ENCODE data around the gene SIVA1. TPM values are rescaled to one million over a fixed set of nuclear protein-coding genes. Genes with fewer than 3 reads are reported as not detected.
A peak's percentile ranks its signal among the peaks of the same experiment; 100 is the strongest.

Gene SIVA1, protein sequence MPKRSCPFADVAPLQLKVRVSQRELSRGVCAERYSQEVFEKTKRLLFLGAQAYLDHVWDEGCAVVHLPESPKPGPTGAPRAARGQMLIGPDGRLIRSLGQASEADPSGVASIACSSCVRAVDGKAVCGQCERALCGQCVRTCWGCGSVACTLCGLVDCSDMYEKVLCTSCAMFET
- 117 and 123 TPM in 2 replicates for total RNA-seq

DNA sequence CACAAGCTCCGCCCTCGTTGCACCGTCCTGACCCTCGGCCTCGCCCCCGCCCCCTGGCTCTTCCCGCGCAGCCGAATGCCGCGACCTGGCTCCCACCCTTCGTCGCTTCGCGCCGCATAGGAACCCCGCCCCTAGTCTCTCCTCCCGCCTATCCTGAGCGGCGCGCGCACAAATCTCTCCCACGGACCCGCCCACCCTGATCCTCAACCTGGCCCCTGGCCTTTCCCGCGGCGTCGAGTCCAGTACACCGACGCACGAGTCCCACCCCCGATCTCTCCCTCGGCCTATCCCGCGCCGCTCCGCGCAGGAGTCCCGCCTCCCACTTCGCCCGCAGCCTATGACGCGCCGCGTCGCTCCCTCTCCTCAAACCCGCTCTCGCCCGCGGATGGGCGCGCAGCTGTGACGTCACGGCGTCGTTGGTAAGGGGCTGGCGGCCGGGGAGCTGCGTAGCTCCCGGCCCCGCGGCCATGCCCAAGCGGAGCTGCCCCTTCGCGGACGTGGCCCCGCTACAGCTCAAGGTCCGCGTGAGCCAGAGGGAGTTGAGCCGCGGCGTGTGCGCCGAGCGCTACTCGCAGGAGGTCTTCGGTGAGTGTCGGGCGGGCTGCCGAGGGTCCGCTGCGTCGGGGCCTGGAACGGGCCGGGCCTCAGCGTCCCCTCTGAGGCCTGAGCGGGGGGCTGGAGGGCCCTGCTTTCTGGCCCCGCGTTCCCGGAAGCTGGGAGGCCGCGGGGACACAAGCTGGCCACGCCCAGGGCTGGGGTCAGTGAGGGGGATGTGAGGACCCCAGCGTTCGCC is at the start of gene SIVA1:
TSS of gene SIVA1 (plus strand) at position 413 of the 793 bp plus-strand sequence. CDS start at position 468, 55 bp downstream.
- Mint-ChIP-seq H3K4me3 (peak within 1 kb of the TSS; percentile 93), H3K9me3 (no peaks in the 10 kb centered on the region), H3K27ac (peak within 1 kb of the TSS; percentile 94), H3K36me3 (ENCODE audit: low read depth) (peaks cover 24% of the 10 kb centered on the region), H3K4me1 (peaks cover 35% of the 10 kb centered on the region), H3K27me3 (peaks cover 1% of the 10 kb centered on the region)
- DNase-seq: peak; percentile 100
- intact Hi-C loops (cut with micrococcal nuclease): loop anchor here (1.0 to 5.0 kb wide), 5 partner anchors 15 to 644 kb away; partner anchors contain the start of genes ADSS1, CDCA4 and TEX22

DNA sequence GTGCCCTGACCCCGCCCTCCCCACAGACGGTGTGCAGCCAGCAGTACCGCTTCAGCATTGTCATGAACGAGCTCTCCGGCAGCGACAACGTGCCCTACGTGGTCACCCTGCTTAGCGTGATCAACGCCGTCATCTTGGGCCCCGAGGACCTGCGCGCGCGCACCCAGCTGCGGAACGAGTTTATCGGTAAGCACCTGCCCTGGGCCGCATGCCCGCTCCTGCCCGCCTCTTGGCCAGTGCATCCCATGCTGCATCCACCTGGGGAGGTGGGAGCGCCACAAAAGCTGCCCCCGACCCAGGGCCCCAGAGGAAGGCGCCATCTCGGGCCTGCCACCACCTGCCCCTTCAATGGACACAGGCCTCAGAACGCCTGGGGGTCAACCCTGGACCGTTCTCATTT is 49.7 kb upstream of the SIVA1 start:
- H3K27me3 Mint-ChIP-seq: no peaks in the 10 kb centered on the region
- no peaks in the 10 kb centered on the region for H3K4me1 Mint-ChIP-seq
- H3K27ac Mint-ChIP-seq: no peak overlapping the region
- peaks cover 12% of the 10 kb centered on the region for H3K36me3 Mint-ChIP-seq (ENCODE audit: low read depth)
- DNase-seq: no peak
- H3K4me3 Mint-ChIP-seq: no peak overlapping the region
- intact Hi-C loops (cut with micrococcal nuclease): no loop called here
- no peaks in the 10 kb centered on the region for H3K9me3 Mint-ChIP-seq

DNA sequence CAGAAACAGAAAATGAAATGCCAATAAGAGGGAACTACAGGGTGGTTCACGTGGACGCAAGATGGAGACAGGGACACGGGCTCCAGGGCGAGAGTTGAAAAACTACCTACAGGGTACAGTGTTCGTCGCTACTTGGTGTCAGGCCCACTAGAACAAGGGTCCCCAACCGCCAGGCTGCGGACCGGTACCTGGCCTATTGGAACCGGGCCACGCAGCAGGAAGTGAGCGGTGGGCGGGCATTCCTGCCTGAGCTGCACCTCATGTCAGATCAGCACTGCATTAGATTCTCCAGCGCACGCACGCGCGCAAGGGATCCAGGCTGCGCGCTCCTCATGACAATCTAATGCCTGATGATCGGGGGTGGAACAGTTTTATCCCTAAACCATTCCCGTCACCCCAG is 48.7 kb upstream of the SIVA1 start:
- H3K4me3 Mint-ChIP-seq: no peak overlapping the region
- H3K9me3 Mint-ChIP-seq: no peaks in the 10 kb centered on the region
- H3K27me3 Mint-ChIP-seq: no peaks in the 10 kb centered on the region
- H3K27ac Mint-ChIP-seq: no peak overlapping the region
- intact Hi-C loops (cut with micrococcal nuclease): no loop called here
- peaks cover 2% of the 10 kb centered on the region for H3K4me1 Mint-ChIP-seq
- H3K36me3 Mint-ChIP-seq (ENCODE audit: low read depth): peaks cover 15% of the 10 kb centered on the region
- no peak for DNase-seq

DNA sequence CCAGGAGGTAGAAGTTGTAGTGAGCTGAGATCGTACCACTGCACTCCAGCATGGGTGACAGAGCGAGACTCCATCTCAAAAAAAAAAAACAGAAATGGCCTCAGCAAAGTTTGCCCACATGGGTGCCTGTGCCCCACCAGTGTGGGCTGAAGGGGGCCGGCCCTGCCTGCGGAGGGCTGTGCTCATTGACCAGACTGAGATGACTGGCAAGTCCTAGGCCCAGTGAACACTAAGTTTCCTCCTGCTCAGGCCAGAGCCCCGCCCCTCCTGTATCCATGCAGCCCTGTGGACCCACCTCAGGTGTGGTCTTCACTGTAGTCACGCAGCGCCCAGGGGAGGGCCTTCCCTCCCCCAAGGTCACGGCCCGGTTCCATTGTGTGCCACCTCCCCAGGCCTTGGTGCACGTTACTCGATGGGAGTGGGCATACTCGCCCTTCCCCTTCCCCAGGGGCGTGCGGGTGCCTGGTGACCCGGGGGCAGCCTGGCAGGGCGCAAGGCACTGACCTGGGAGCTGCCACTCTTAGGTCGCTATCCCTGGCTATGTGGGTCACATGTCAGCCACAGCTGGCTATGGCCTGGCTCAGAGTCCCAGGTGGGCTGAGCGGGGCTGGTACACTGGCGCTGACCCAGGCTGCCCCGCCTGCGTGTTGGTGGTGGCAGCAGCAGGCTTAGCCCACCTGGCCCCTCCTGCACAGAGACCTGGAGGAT is 47.5 kb upstream of the SIVA1 start:
- Mint-ChIP-seq H3K9me3 (no peaks in the 10 kb centered on the region), H3K27ac (no peak overlapping the region), H3K36me3 (ENCODE audit: low read depth) (peaks cover 18% of the 10 kb centered on the region), H3K4me3 (no peak overlapping the region), H3K4me1 (peaks cover 2% of the 10 kb centered on the region), H3K27me3 (no peaks in the 10 kb centered on the region)
- intact Hi-C loops (cut with micrococcal nuclease): no loop called here
- DNase-seq: no peak

DNA sequence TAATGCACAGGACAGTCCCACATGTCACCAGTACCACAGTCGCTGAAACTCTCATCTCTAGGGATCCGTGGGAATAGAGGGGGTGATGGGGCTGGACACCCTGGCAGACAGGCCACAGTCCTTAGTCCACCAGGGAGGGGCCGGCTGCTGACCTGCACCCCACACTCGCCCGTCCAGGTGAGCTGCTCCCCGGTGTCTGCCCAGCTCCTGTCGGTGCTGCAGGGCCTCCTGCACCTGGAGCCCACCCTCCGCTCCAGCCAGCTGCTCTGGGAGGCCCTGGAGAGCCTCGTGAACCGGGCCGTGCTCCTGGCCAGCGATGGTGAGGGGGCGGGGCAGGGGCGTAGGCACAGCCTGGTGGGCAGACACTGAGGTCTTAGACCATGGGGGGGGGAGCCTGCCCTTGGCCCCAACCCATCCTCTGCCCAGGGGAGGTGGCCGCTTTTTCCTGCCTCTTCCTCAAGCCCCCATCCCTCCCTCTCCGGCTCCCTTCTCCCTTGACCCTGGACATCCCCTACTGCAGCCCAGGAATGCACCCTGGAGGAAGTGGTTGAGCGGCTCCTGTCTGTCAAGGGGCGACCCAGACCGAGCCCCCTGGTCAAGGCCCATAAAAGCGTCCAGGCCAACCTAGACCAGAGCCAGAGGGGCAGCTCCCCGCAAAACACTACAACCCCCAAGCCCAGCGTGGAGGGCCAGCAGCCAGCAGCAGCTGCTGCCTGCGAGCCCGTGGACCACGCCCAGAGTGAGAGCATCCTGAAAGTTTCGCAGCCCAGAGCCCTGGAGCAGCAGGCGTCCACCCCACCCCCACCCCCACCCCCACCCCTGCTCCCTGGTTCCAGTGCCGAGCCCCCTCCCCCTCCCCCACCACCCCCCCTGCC is 46.0 kb upstream of the SIVA1 start:
- H3K4me1 Mint-ChIP-seq: peaks cover 2% of the 10 kb centered on the region
- no peak for DNase-seq
- H3K4me3 Mint-ChIP-seq: no peak overlapping the region
- H3K9me3 Mint-ChIP-seq: no peaks in the 10 kb centered on the region
- H3K27ac Mint-ChIP-seq: no peak overlapping the region
- peaks cover 17% of the 10 kb centered on the region for H3K36me3 Mint-ChIP-seq (ENCODE audit: low read depth)
- intact Hi-C loops (cut with micrococcal nuclease): no loop called here
- no peaks in the 10 kb centered on the region for H3K27me3 Mint-ChIP-seq

DNA sequence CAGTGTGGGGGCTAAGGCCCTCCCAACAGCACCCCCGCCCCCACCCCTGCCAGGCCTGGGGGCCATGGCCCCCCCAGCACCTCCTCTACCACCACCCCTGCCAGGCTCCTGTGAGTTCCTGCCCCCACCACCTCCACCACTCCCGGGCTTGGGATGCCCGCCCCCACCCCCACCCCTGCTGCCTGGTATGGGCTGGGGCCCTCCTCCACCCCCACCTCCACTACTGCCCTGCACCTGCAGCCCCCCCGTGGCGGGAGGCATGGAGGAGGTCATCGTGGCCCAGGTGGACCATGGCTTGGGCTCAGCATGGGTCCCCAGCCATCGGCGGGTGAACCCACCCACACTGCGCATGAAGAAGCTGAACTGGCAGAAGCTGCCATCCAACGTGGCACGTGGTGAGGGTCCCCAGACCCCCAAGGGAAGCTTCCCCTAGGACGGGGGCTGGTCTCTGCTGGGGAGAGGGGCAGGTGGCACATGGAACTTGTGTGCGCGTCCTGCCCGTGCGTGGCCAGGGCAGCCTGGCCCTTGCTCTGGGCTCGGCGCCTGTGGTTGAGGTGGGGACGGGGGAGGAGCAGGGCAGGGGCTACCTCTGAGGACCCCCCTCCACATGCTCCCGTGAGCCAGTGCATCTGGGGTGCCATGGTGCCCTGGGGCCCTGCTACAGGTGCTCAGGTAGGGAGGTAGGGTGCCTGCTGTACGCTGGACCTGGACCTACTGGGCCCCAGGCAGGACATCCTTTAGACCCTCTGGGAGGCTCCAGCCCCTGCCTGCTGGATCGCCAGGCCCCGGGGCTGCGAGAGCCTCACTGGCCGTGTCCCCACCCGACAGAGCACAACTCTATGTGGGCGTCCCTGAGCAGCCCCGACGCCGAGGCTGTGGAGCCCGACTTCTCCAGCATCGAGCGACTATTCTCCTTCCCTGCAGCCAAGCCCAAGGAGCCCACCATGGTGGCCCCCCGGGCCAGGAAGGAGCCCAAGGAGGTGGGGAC is 45.0 kb upstream of the SIVA1 start:
- H3K4me3 Mint-ChIP-seq: no peak overlapping the region
- H3K27me3 Mint-ChIP-seq: no peaks in the 10 kb centered on the region
- peaks cover 15% of the 10 kb centered on the region for H3K36me3 Mint-ChIP-seq (ENCODE audit: low read depth)
- intact Hi-C loops (cut with micrococcal nuclease): loop anchor here (1.0 kb wide), 2 partner anchors 43 to 58 kb away; no protein-coding TSS in a partner anchor
- H3K9me3 Mint-ChIP-seq: no peaks in the 10 kb centered on the region
- no peak overlapping the region for H3K27ac Mint-ChIP-seq
- DNase-seq: no peak
- peaks cover 2% of the 10 kb centered on the region for H3K4me1 Mint-ChIP-seq

DNA sequence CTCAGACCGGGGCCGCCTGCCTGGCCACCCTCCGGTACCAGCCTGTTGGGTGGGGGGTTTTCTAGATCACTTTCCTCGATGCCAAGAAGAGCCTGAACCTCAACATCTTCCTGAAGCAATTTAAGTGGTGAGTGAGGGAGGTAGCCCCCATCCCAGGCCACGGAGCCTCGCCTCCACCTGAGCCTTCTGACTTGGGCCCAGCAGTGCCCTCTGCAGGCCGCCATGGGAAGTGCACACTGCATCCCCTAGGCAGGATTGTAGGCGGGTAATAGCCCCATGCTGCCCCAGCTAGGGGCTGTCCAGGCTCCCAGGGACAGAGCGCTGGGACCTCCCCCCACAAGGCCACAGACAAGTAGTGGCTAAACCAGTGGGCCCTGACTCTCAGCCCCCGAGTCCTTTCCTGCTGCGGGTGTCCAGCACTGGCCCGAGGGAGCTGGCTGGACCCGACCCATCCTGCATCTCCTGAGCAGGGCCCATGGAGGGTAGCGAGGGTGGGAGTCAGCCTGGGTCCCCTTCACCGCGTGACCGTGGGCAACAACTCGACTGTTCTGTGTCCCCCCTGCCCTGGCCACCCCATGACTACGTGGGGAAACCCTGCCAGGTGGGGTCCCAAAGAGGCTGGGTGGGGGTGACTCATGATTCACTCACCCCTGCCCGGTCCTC is 44.2 kb upstream of the SIVA1 start:
- peaks cover 2% of the 10 kb centered on the region for H3K4me1 Mint-ChIP-seq
- peak overlapping the region; percentile 48 for H3K27ac Mint-ChIP-seq
- H3K4me3 Mint-ChIP-seq: no peak overlapping the region
- H3K27me3 Mint-ChIP-seq: no peaks in the 10 kb centered on the region
- no peaks in the 10 kb centered on the region for H3K9me3 Mint-ChIP-seq
- DNase-seq: peak; percentile 93
- H3K36me3 Mint-ChIP-seq (ENCODE audit: low read depth): peaks cover 19% of the 10 kb centered on the region
- intact Hi-C loops (cut with micrococcal nuclease): loop anchor here (1.0 kb wide), 2 partner anchors 43 to 58 kb away; no protein-coding TSS in a partner anchor

DNA sequence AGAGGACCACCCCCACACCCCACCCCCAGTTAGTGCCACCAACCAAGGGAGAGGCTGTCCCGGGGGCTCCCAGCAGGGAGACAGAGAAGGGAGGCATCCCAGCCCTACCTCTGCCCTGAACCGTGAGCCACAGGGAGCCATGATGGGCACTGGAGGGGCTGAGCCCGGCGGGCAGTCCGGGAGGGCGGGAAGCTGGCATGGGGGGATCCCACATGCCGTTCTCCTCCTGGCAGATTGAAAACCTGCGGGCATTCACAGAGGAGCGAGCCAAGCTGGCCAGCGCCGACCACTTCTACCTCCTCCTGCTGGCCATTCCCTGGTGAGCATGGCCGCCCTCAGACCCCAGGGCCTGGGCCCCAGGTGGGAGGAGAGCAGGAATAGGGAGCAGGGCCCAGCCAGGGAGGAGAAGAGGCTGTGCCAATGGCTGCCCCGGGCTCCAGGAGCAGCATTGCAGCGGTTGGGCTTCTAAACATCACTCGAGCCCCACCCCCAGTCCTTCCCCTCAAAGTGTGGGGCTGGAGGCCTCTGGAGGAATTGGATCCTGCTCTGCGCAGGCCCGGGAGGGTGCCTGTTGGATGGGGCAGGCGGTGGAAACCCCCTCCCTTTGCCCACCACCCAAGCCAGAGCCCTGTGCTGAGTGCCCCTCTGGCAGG is 43.4 kb upstream of the SIVA1 start:
- no peaks in the 10 kb centered on the region for H3K9me3 Mint-ChIP-seq
- no peak overlapping the region for H3K27ac Mint-ChIP-seq
- peaks cover 2% of the 10 kb centered on the region for H3K4me1 Mint-ChIP-seq
- DNase-seq: no peak
- H3K27me3 Mint-ChIP-seq: no peaks in the 10 kb centered on the region
- no peak overlapping the region for H3K4me3 Mint-ChIP-seq
- peaks cover 16% of the 10 kb centered on the region for H3K36me3 Mint-ChIP-seq (ENCODE audit: low read depth)
- intact Hi-C loops (cut with micrococcal nuclease): no loop called here

DNA sequence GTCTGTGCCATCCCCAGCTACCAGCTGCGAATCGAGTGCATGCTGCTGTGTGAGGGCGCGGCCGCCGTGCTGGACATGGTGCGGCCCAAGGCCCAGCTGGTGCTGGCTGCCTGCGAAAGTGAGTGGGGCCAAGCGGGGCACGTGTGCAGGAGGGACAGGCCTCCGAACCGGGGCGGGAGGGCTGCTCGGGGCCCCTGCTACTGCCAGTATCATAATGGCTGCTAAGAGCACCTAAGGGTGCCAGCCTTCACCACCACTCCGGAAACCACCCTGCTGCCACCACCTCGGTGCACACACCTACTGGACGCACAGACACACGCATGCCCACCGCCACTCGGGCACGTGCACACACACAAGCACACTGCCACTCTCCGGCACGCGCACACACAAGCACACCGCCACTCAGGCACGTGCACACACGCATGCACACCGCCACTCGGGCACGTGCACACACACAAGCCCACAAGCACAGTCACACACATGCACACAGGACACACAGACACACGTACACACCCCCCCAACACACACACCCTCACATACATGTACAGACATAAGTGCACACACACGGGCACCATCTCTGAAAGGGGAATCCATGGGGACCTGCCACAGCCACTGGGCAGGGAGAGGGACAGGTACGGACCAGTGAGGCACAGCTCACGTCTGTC is 42.7 kb upstream of the SIVA1 start:
- no peaks in the 10 kb centered on the region for H3K27me3 Mint-ChIP-seq
- H3K4me3 Mint-ChIP-seq: no peak overlapping the region
- peaks cover 16% of the 10 kb centered on the region for H3K36me3 Mint-ChIP-seq (ENCODE audit: low read depth)
- intact Hi-C loops (cut with micrococcal nuclease): no loop called here
- H3K27ac Mint-ChIP-seq: no peak overlapping the region
- no peak for DNase-seq
- no peaks in the 10 kb centered on the region for H3K9me3 Mint-ChIP-seq
- H3K4me1 Mint-ChIP-seq: peaks cover 2% of the 10 kb centered on the region

DNA sequence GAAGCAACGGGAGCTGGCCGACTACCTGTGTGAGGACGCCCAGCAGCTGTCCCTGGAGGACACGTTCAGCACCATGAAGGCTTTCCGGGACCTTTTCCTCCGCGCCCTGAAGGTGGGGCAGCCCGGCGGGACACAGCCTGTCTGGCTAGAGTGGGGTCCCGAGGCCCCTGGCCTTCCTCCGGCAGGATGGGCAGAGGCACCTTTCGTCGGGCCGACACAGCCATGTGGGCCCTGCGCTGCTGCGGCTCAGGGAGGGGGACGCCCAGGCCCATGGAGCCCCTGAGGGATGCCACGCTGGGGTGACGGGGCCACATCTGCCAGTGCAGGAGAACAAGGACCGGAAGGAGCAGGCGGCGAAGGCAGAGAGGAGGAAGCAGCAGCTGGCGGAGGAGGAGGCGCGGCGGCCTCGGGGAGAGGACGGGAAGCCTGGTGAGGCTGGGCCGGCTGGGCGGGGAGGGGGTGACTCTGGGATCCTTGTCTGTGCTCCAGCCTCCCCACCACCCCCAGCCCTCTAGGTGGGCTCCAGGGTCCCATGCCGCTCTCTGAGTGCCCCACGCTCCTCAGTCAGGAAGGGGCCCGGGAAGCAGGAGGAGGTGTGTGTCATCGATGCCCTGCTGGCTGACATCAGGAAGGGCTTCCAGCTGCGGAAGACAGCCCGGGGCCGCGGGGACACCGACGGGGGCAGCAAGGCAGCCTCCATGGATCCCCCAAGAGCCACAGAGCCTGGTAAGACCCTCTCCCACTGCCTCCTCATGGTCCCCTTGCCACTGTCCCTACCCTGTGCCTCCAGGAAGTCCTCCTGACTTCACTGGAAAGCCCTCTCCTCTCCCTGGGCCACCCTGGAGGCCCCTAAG is 39.8 kb upstream of the SIVA1 start:
- Mint-ChIP-seq H3K4me3 (no peak overlapping the region), H3K4me1 (peaks cover 2% of the 10 kb centered on the region), H3K27ac (no peak overlapping the region), H3K27me3 (no peaks in the 10 kb centered on the region), H3K36me3 (ENCODE audit: low read depth) (peaks cover 23% of the 10 kb centered on the region), H3K9me3 (no peaks in the 10 kb centered on the region)
- DNase-seq: no peak
- intact Hi-C loops (cut with micrococcal nuclease): no loop called here

DNA sequence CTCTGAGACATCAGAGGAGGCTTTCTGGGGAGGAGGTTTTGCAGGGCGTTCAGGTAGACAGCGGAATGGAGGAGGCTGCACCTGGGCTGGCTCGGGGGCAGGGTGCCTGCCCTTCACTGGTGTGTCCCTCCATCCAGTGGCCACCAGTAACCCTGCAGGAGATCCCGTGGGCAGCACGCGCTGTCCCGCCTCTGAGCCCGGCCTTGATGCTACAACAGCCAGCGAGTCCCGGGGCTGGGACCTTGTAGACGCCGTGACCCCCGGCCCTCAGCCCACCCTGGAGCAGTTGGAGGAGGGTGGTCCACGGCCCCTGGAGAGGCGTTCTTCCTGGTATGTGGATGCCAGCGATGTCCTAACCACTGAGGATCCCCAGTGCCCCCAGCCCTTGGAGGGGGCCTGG is 38.9 kb upstream of the SIVA1 start:
- H3K9me3 Mint-ChIP-seq: no peaks in the 10 kb centered on the region
- H3K27me3 Mint-ChIP-seq: no peaks in the 10 kb centered on the region
- no peaks in the 10 kb centered on the region for H3K4me1 Mint-ChIP-seq
- intact Hi-C loops (cut with micrococcal nuclease): no loop called here
- no peak overlapping the region for H3K27ac Mint-ChIP-seq
- peaks cover 20% of the 10 kb centered on the region for H3K36me3 Mint-ChIP-seq (ENCODE audit: low read depth)
- no peak overlapping the region for H3K4me3 Mint-ChIP-seq
- DNase-seq: no peak
